Measurements from ENCODE around the gene GALNT18. TPM values are rescaled to one million over a fixed set of nuclear protein-coding genes. Genes with fewer than 3 reads are reported as not detected.

GALNT18 gene
- 20.0 TPM for total RNA-seq

GRCh38 chr11:11621573-11622339 lies at the start of gene GALNT18:
Gene GALNT18 (minus strand): TSS chr11:11622005.
- DNase-seq (ENCODE audit: low spot score): peak; percentile 91

GRCh38 chr11:11670574-11670973 lies 48.8 kb upstream of the GALNT18 start:
- no peak for DNase-seq (ENCODE audit: low spot score)

GRCh38 chr11:11669233-11669846 lies 47.5 kb upstream of the GALNT18 start:
- DNase-seq (ENCODE audit: low spot score): no peak

- no peak for DNase-seq (ENCODE audit: low spot score)
These were observed 47.0 kb upstream of the GALNT18 start for GRCh38 chr11:11668781-11669180.

- DNase-seq (ENCODE audit: low spot score): no peak
These were observed 46.5 kb upstream of the GALNT18 start for GRCh38 chr11:11668274-11668673.

- no peak for DNase-seq (ENCODE audit: low spot score)
These were observed 45.3 kb upstream of the GALNT18 start for GRCh38 chr11:11667056-11667455.

GRCh38 chr11:11665407-11665806 lies 43.6 kb upstream of the GALNT18 start:
- DNase-seq (ENCODE audit: low spot score): no peak

- DNase-seq (ENCODE audit: low spot score): no peak
These were observed 42.1 kb upstream of the GALNT18 start for GRCh38 chr11:11663907-11664306.

- DNase-seq (ENCODE audit: low spot score): no peak
These were observed 40.8 kb upstream of the GALNT18 start for GRCh38 chr11:11662578-11662977.

GRCh38 chr11:11661326-11662040 lies 39.7 kb upstream of the GALNT18 start:
- DNase-seq (ENCODE audit: low spot score): no peak

GRCh38 chr11:11660363-11660740 lies 38.5 kb upstream of the GALNT18 start:
- no peak for DNase-seq (ENCODE audit: low spot score)

- no peak for DNase-seq (ENCODE audit: low spot score)
These were observed 38.0 kb upstream of the GALNT18 start for GRCh38 chr11:11659567-11660362.

GRCh38 chr11:11657218-11657955 lies 35.6 kb upstream of the GALNT18 start:
- DNase-seq (ENCODE audit: low spot score): no peak

GRCh38 chr11:11641581-11641980 lies 19.8 kb upstream of the GALNT18 start:
- no peak for DNase-seq (ENCODE audit: low spot score)

GRCh38 chr11:11640996-11641395 lies 19.2 kb upstream of the GALNT18 start:
- no peak for DNase-seq (ENCODE audit: low spot score)

- no peak for DNase-seq (ENCODE audit: low spot score)
These were observed 18.3 kb upstream of the GALNT18 start for GRCh38 chr11:11640152-11640551.

- DNase-seq (ENCODE audit: low spot score): no peak
These were observed 14.9 kb upstream of the GALNT18 start for GRCh38 chr11:11636671-11637070.

- no peak for DNase-seq (ENCODE audit: low spot score)
These were observed 13.6 kb upstream of the GALNT18 start for GRCh38 chr11:11635443-11635842.

- DNase-seq (ENCODE audit: low spot score): no peak
These were observed 7.6 kb upstream of the GALNT18 start for GRCh38 chr11:11629368-11629767.

GRCh38 chr11:11628651-11629050 lies 6.8 kb upstream of the GALNT18 start:
- no peak for DNase-seq (ENCODE audit: low spot score)

- no peak for DNase-seq (ENCODE audit: low spot score)
These were observed 4.3 kb upstream of the GALNT18 start for GRCh38 chr11:11626128-11626527.
